ENCODE data around the gene MED12L.

Gene MED12L

DNA sequence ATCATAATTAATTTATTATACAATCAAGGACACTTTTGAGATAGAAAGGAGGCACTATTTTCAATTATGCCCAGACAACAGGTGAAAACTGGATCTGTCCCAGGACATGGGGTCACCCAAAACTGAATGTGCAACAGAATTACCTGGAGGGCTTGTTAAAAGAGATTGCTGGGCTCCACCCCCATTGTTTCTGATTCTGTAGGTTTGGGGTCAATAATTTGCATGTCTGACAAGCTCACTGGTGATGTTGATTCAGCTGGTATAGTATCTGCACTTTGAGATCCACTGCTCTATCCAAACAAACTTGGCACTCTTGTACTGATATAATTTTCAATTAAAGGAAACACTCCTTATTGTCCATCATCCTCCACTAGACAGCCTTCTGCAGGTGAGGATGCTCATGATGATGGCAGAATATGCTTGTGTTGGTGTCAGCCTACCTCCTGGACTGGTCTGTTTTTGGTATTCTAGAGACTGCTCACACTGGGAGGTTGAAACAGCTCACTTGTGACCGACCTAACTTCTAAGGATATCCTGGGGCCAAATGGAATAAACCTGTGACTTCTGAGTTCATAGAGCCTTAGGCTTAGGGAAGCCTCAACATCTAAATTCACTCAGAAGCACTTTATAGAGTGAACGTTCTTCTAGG lies 190.7 kb downstream of the MED12L start:
- TF ChIP-seq, protein P1, sequence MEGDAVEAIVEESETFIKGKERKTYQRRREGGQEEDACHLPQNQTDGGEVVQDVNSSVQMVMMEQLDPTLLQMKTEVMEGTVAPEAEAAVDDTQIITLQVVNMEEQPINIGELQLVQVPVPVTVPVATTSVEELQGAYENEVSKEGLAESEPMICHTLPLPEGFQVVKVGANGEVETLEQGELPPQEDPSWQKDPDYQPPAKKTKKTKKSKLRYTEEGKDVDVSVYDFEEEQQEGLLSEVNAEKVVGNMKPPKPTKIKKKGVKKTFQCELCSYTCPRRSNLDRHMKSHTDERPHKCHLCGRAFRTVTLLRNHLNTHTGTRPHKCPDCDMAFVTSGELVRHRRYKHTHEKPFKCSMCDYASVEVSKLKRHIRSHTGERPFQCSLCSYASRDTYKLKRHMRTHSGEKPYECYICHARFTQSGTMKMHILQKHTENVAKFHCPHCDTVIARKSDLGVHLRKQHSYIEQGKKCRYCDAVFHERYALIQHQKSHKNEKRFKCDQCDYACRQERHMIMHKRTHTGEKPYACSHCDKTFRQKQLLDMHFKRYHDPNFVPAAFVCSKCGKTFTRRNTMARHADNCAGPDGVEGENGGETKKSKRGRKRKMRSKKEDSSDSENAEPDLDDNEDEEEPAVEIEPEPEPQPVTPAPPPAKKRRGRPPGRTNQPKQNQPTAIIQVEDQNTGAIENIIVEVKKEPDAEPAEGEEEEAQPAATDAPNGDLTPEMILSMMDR (IDR thresholded peaks at IDR 0.05; ENCODE audit: borderline replicate concordance, control extremely low read depth, extremely low read depth, insufficient read depth, missing control alignments): no peak
- in situ Hi-C loops (cut with MboI; ENCODE audit: low sequenced_read_pairs, unreplicated experiment): no loop called here
- DNase-seq (ENCODE audit: low spot score): no peak

DNA sequence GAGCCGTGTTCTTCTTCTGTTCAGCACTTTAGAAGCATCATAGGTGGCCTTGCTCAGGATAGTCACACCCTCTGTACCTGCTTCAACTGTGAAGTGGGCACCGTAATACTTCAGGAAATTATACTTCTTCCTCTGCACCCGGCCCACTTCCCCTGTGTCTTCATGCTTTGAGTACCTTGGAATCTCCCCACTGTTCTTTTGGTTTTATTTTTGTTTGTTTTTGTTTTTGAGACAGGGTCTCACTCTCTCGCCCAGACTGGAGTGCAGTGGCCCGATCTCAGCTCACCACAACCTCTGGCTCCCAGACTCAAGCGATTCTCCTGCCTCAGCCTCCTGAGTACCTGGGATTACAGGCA lies 191.2 kb downstream of the MED12L start:
- TF ChIP-seq, protein P1 (IDR thresholded peaks at IDR 0.05; ENCODE audit: borderline replicate concordance, control extremely low read depth, extremely low read depth, insufficient read depth, missing control alignments): no peak
- no peak for DNase-seq (ENCODE audit: low spot score)
- in situ Hi-C loops (cut with MboI; ENCODE audit: low sequenced_read_pairs, unreplicated experiment): no loop called here

DNA sequence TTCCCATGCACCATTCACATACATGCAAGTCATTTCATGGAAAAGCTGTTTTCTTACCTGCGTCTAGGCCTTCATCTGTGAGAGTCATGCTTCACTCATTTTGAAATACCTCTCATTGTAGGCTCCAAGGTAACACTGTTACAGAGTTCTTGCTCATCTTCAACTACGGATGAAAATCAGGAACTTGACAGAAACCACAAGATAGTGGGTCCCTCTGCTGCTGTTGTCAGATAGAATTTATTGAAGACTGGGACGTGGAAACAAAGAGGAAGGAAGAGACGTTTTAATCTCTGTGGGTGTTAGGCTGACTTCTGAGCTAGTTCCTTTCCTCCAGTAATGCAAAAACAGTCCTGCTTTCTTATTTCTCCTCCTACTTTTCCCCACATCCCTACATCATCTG lies 192.8 kb downstream of the MED12L start, which contains the start of gene P2RY14:
Gene P2RY14 (minus strand): TSS at position 313 of the 400 bp plus-strand sequence. CDS start 64,226 bp downstream, outside the sequence.
- in situ Hi-C loops (cut with MboI; ENCODE audit: low sequenced_read_pairs, unreplicated experiment): no loop called here
- TF ChIP-seq, protein P1 (IDR thresholded peaks at IDR 0.05; ENCODE audit: borderline replicate concordance, control extremely low read depth, extremely low read depth, insufficient read depth, missing control alignments): no peak
- DNase-seq (ENCODE audit: low spot score): no peak

DNA sequence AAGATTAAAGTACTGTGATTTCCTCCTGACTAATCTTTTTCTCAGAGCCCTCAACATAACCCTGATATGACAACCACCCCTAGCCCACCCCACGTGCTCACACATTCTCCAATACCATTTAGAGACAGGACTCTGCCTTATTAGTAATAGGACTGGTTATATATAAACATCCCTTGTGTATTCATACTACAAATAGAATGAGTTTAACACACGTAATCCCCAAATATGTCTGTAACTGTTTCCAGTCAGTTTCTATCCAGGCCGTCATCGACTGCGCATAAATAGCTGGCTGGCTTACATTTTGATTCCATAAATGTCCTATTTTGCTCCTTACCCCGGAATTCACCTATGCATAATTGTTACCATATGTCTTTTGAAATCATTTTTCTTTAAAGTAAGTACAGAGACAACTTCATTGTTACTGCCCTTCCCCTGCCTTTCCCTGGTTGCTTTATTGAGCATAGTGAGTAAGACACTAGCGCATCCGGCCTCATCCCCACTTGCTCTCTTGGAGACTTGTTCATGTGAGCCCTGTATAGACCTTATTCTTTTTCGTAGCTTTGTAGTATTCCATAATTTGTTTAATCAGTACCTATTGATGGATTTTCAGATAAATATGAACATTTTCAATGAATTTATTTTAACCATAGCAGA lies 196.3 kb downstream of the MED12L start:
- no peak for DNase-seq (ENCODE audit: low spot score)
- TF ChIP-seq, protein P1 (IDR thresholded peaks at IDR 0.05; ENCODE audit: borderline replicate concordance, control extremely low read depth, extremely low read depth, insufficient read depth, missing control alignments): no peak
- in situ Hi-C loops (cut with MboI; ENCODE audit: low sequenced_read_pairs, unreplicated experiment): loop anchor here (5.0 kb wide), 2 partner anchors 54 to 114 kb away; no protein-coding TSS in a partner anchor

DNA sequence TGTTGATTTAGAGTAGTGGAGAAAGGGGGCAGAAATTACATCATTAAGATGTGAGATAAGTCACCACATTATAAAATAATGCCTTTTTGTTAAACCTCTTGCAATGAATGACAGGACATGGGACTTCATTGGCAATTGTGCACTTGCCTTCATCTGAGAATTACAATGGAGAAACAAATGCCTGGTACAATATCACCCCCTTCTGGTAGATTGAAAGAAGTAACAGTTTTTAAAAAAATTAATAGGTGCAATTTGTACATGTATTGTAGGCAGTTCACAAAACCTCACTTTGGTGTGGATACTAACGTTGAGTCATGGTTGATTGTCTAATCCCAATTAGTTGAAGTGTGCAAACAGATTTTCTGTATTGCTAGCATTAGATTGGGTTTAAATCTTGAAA lies 197.5 kb downstream of the MED12L start:
- TF ChIP-seq, protein P1 (IDR thresholded peaks at IDR 0.05; ENCODE audit: borderline replicate concordance, control extremely low read depth, extremely low read depth, insufficient read depth, missing control alignments): peak; percentile 31
- peak; percentile 60 for DNase-seq (ENCODE audit: low spot score)
- in situ Hi-C loops (cut with MboI; ENCODE audit: low sequenced_read_pairs, unreplicated experiment): loop anchor here (5.0 kb wide), 2 partner anchors 56 to 116 kb away; no protein-coding TSS in a partner anchor

DNA sequence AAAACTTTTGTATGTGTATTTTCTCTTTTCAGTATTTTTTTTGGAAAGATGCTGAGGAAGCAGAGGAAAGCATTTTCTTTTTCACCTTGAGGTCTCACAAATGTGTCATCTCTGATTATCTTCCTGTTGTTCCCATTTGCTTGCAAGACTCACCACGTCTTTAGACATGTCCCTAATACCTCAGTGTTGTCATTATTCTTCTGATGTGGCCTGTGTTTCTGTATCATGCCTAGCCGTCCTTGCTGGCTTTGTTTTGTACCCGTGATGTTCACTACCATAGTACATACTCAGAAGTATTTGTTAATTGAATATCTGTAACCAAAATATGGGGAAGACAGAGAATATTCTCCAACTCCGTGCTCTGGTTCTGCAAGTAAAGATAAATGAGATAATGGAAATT lies 197.9 kb downstream of the MED12L start:
- in situ Hi-C loops (cut with MboI; ENCODE audit: low sequenced_read_pairs, unreplicated experiment): loop anchor here (5.0 kb wide), 2 partner anchors 56 to 116 kb away; no protein-coding TSS in a partner anchor
- DNase-seq (ENCODE audit: low spot score): no peak
- TF ChIP-seq, protein P1 (IDR thresholded peaks at IDR 0.05; ENCODE audit: borderline replicate concordance, control extremely low read depth, extremely low read depth, insufficient read depth, missing control alignments): no peak
